Type B pancreatic cell (in vitro differentiated cells): ENCODE data around the gene ABHD16B. TPM values are rescaled to one million over a fixed set of nuclear protein-coding genes. Genes with fewer than 3 reads are reported as not detected.

ENCODE experiments used
- DNase-seq: peaks from one replicate; pipeline ENCODE4 v3.0.0; 2021; ENCODE audit warnings: mixed read lengths; ENCODE audit not compliant: unreplicated experiment; ENCODE audit errors: extremely low spot score
- H3K27ac Mint-ChIP-seq: 2 replicates; pipeline ENCODE4 v1.8.0; 2021; ENCODE audit warnings: mild to moderate bottlenecking, mixed read lengths
- H3K27me3 Mint-ChIP-seq: 2 replicates; pipeline ENCODE4 v1.8.0; 2021; ENCODE audit warnings: mixed read lengths
- H3K36me3 Mint-ChIP-seq: 2 replicates; pipeline ENCODE4 v1.8.0; 2021; ENCODE audit warnings: mixed read lengths
- H3K4me1 Mint-ChIP-seq: one replicate; pipeline ENCODE4 v1.8.0; 2021; ENCODE audit warnings: mixed read lengths; ENCODE audit not compliant: unreplicated experiment
- H3K4me3 Mint-ChIP-seq: 2 replicates; pipeline ENCODE4 v1.8.0; 2021; ENCODE audit warnings: mild to moderate bottlenecking, mixed read lengths
- H3K9me3 Mint-ChIP-seq: 2 replicates; pipeline ENCODE4 v1.8.0; 2021; ENCODE audit warnings: mixed read lengths
- CTCF ChIP-seq: fragments of 200-600 bp; sonication (generic); conservative IDR thresholded peaks from 2 replicates; pipeline ENCODE4 v1.5.0; 2021; ENCODE audit warnings: antibody characterized with exemption, mild to moderate bottlenecking
- long read RNA-seq: library from polyadenylated mRNA; unstranded; transcript quantifications from one replicate; pipeline ENCODE4 v2.0.0, GENCODE V29; 2020
- total RNA-seq: library from RNA; stranded (reverse); gene quantifications from 2 replicates; pipeline ENCODE4 v1.2.1, GENCODE V29; 2021; ENCODE audit warnings: low replicate concordance

The ABHD16B gene
- not detected in 2 replicates for total RNA-seq
- long read RNA-seq: 0 reads

DNA sequence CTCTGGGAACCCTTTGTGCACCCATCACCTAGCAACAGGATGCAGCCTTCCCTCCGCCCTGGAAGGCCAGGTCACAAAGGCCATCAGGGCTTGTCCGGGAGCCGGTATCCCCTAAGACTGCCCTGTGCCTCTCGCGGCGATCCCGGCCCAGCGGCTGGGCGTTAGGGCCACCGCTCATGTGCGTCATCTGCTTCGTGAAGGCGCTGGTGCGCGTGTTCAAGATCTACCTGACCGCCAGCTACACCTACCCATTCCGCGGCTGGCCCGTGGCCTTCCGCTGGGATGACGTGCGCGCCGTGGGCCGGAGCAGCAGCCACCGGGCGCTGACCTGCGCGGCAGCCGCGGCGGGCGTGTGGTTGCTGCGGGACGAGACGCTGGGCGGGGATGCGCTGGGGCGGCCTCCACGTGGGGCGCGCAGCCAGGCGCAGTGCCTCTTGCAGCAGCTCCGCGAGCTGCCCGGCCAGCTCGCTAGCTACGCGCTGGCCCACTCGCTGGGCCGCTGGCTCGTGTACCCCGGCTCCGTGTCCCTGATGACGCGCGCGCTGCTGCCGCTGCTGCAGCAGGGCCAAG is at the start of gene ABHD16B:
TSS of gene ABHD16B (plus strand) at position 134 of the 570 bp plus-strand sequence. CDS start at position 177, 43 bp downstream.
- Mint-ChIP-seq H3K36me3 (no peaks in the 10 kb centered on the region), H3K4me1 (peaks cover 21% of the 10 kb centered on the region), H3K27ac (peak within 1 kb of the TSS; percentile 43), H3K9me3 (no peaks in the 10 kb centered on the region), H3K27me3 (peaks cover 2% of the 10 kb centered on the region), H3K4me3 (no peak within 1 kb of the TSS)
- TF ChIP-seq CTCF: no peak
- DNase-seq: no peak

DNA sequence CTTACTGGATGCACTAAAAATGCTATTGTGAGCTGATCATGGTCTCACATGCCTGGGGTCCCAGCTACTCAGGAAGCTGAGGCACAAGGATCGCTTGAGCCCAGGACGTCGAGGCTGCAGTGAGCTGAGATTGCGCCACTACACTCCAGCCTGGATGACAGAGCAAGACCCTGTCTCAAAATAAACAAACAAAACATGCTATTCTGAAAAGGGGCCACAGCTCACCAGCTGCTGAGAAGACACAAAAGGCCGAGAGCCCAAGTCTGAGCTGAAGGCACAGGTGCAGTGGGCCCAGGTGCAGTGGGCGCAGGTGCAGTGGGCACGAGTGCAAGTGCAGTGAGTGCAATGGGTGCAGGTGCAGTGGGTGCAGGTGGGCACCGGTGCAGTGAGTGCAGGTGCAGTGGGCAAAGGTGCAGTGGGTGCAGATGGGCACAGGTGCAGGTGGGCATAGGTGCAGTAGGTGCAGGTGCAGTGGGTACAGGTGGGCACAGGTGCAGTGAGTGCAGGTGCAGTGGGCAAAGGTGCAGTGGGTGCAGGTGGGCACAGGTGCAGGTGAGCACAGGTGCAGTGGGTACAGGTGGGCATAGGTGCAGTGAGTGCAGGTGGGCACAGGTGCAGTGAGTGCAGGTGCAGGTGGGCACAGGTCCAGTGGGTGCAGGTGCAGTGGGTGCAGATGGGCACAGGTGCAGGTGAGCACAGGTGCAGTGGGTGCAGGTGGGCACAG is 46.2 kb upstream of the ABHD16B start:
- Mint-ChIP-seq H3K4me3 (peak overlapping the region; percentile 60), H3K36me3 (no peaks in the 10 kb centered on the region), H3K4me1 (peaks cover 20% of the 10 kb centered on the region), H3K27ac (peak overlapping the region; percentile 53), H3K9me3 (no peaks in the 10 kb centered on the region), H3K27me3 (no peaks in the 10 kb centered on the region)
- DNase-seq: no peak
- TF ChIP-seq CTCF: no peak

GRCh38 chr20:63815615-63816253 is 45.6 kb upstream of the ABHD16B start:
- no peaks in the 10 kb centered on the region for H3K27me3 Mint-ChIP-seq
- no peak overlapping the region for H3K27ac Mint-ChIP-seq
- no peak for DNase-seq
- H3K9me3 Mint-ChIP-seq: no peaks in the 10 kb centered on the region
- no peak overlapping the region for H3K4me3 Mint-ChIP-seq
- peaks cover 20% of the 10 kb centered on the region for H3K4me1 Mint-ChIP-seq
- no peaks in the 10 kb centered on the region for H3K36me3 Mint-ChIP-seq
- no peak for TF ChIP-seq CTCF

DNA sequence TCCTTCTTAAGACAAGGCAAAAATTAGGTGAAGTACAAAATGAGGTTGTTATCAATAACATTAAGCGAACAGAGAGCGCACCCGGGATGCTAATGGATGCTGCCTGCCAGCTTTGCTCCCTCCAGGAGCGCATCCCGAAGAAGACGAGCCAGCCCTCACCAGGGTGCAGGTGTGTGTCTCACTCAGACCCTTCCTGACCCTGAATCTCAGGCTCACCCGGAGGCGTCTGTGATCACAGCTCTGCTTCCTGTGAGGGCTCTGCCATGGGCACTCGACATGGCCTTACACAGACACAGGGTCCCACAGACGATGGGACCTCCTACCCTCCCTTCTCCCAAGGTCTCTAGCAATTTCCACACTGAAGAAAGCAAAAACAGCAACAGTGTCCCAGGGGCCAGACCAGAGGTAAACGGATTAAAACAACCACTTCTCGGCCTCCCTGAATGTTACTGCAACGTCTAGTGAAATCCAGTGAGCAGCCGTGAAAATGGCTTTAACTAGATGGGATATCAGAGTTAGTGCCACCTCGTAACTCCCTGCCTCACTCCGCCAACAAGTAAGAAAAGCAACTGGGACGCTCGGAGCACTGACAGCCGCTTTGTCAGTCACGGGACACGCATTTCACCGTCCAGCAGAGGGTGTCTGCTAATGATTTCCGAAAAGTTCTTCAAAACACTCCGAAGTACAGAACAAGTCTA is 41.9 kb upstream of the ABHD16B start:
- no peaks in the 10 kb centered on the region for H3K9me3 Mint-ChIP-seq
- peak overlapping the region; percentile 19 for H3K27ac Mint-ChIP-seq
- peaks cover 7% of the 10 kb centered on the region for H3K36me3 Mint-ChIP-seq
- no peaks in the 10 kb centered on the region for H3K27me3 Mint-ChIP-seq
- H3K4me1 Mint-ChIP-seq: peaks cover 31% of the 10 kb centered on the region
- no peak for DNase-seq
- H3K4me3 Mint-ChIP-seq: no peak overlapping the region
- peak; percentile 56 for TF ChIP-seq CTCF

- Mint-ChIP-seq H3K4me1 (peaks cover 29% of the 10 kb centered on the region), H3K27ac (no peak overlapping the region), H3K9me3 (no peaks in the 10 kb centered on the region), H3K27me3 (no peaks in the 10 kb centered on the region), H3K4me3 (no peak overlapping the region), H3K36me3 (peaks cover 7% of the 10 kb centered on the region)
- DNase-seq: no peak
- TF ChIP-seq CTCF: no peak
Measured at GRCh38 chr20:63821811-63822210, 39.5 kb upstream of the ABHD16B start.
